ENCODE measurements around the gene RALGAPA2. TPM values are rescaled to one million over a fixed set of nuclear protein-coding genes. Genes with fewer than 3 reads are reported as not detected.
A peak's percentile ranks its signal among the peaks of the same experiment; 100 is the strongest.

Gene RALGAPA2
- polyA plus RNA-seq, 2 of the 4 experiments (the other 2 are of a cell fraction): 4.0 to 4.7 TPM

- no peak for TF ChIP-seq NPAS2 (CRISPR knock-in tag; IDR thresholded peaks at IDR 0.05; ENCODE audit: borderline replicate concordance)
Observed at GRCh38 chr20:20691477-20692235, 20.8 kb downstream of the RALGAPA2 start (continued).

- WGBS (ENCODE audit: missing lambda C conversion rate): 85% methylated on average over 8 of the region's 8 CpGs
- no peak for FAIRE-seq
Observed at GRCh38 chr20:20690676-20691476, 21.6 kb downstream of the RALGAPA2 start.

GRCh38 chr20:20687319-20687718 is 25.1 kb downstream of the RALGAPA2 start:
- Histone ChIP-seq H3K4me2 (no peak overlapping the region), H3K27ac (no peak overlapping the region), H3K4me3 (no peak overlapping the region), H3K4me1 (no peaks in the 10 kb centered on the region), H3K9me3 (no peaks in the 10 kb centered on the region)
- DNase-seq (ENCODE audit: low read depth in 1 of 2, low spot score in 1 of 2): no peak
- ChIA-PET POLR2A (no interaction called here), CTCF (no interaction called here)
- FAIRE-seq: no peak
- ATAC-seq: no peak
- TF ChIP-seq ATOH8 (CRISPR knock-in tag; IDR thresholded peaks at IDR 0.05; ENCODE audit: low read depth): no peak
- TF ChIP-seq MAFK (IDR thresholded peaks at IDR 0.05; ENCODE audit: partially characterized antibody): peak; percentile 25
- WGBS (ENCODE audit: missing lambda C conversion rate): 92% methylated on average over 5 of the region's 5 CpGs

More at GRCh38 chr20:20690676-20691476, 21.6 kb downstream of the RALGAPA2 start:
- CTCF ChIA-PET: no interaction called here
- ATAC-seq (no peak), DNase-seq (ENCODE audit: low read depth in 1 of 2, low spot score in 1 of 2) (no peak)
- no peaks in the 10 kb centered on the region for H3K4me1 ChIP-seq
- POLR2A ChIA-PET: no interaction called here
- no peak overlapping the region for H3K4me3 ChIP-seq
- no peak for TF ChIP-seq RAD21 (conservative IDR thresholded peaks at IDR 0.05 in 1 of 2, IDR thresholded peaks at IDR 0.05 in 1 of 2)
- TF ChIP-seq ZFP36 (IDR thresholded peaks at IDR 0.05; ENCODE audit: borderline replicate concordance, partially characterized antibody): no peak
- no peak for TF ChIP-seq HEYL (CRISPR knock-in tag; IDR thresholded peaks at IDR 0.05)
- no peak for TF ChIP-seq ZSCAN20 (CRISPR knock-in tag; IDR thresholded peaks at IDR 0.05)
- no peak for TF ChIP-seq ATOH8 (CRISPR knock-in tag; IDR thresholded peaks at IDR 0.05; ENCODE audit: low read depth)
- TF ChIP-seq CEBPB (IDR thresholded peaks at IDR 0.05): no peak
- TF ChIP-seq FOSL2 (IDR thresholded peaks at IDR 0.05): no peak
- no peak for TF ChIP-seq FOSL2 (CRISPR knock-in tag; IDR thresholded peaks at IDR 0.05)
- no peak for TF ChIP-seq NFE2L2 (conservative IDR thresholded peaks at IDR 0.05; ENCODE audit: low read length)
- no peak for TF ChIP-seq POLR2A (IDR thresholded peaks at IDR 0.05; ENCODE audit: low read length)
- no peak for TF ChIP-seq POLR2AphosphoS2 (conservative IDR thresholded peaks at IDR 0.05; ENCODE audit: low read length)
- TF ChIP-seq MYC (IDR thresholded peaks at IDR 0.05; ENCODE audit: borderline replicate concordance, low read length): no peak
- no peak for TF ChIP-seq KDM5A (IDR thresholded peaks at IDR 0.05)
- no peak for TF ChIP-seq CBX8 (IDR thresholded peaks at IDR 0.05)
- TF ChIP-seq GATA3 (IDR thresholded peaks at IDR 0.05; ENCODE audit: borderline replicate concordance): no peak
- no peaks in the 10 kb centered on the region for H3K9me3 ChIP-seq
- H3K4me2 ChIP-seq: no peak overlapping the region
- H3K27ac ChIP-seq: no peak overlapping the region

- H3K27ac ChIP-seq: no peak overlapping the region
- no peak overlapping the region for H3K4me3 ChIP-seq
- H3K4me1 ChIP-seq: no peaks in the 10 kb centered on the region
- H3K4me2 ChIP-seq: no peak overlapping the region
- ATAC-seq (no peak), FAIRE-seq (no peak), DNase-seq (ENCODE audit: low read depth in 1 of 2, low spot score in 1 of 2) (no peak)
- POLR2A ChIA-PET: no interaction called here
- no peaks in the 10 kb centered on the region for H3K9me3 ChIP-seq
- CTCF ChIA-PET: interaction anchor here (1.0 to 1.5 kb wide), 2 partner anchors 10 to 15 kb away, joined by 3 to 7 read pairs; no protein-coding TSS in a partner anchor
- 76% methylated on average over 3 of the region's 3 CpGs for WGBS (ENCODE audit: missing lambda C conversion rate)
- TF ChIP-seq EHMT2 (IDR thresholded peaks at IDR 0.05; ENCODE audit: low read depth) (no peak), RFX5 (IDR thresholded peaks at IDR 0.05) (no peak), JUNB (IDR thresholded peaks at IDR 0.05) (no peak), NR3C1 (IDR thresholded peaks at IDR 0.05) (no peak), TP53 (CRISPR knock-in tag; IDR thresholded peaks at IDR 0.05) (no peak), ZNF302 (CRISPR knock-in tag; IDR thresholded peaks at IDR 0.05) (no peak), ELK1 (IDR thresholded peaks at IDR 0.05; ENCODE audit: low read depth, low read length) (no peak), CBX2 (IDR thresholded peaks at IDR 0.05; ENCODE audit: borderline replicate concordance, low read depth) (no peak), HOXB5 (CRISPR knock-in tag; IDR thresholded peaks at IDR 0.05) (no peak), BHLHE40 (IDR thresholded peaks at IDR 0.05; ENCODE audit: low read depth, low read length) (no peak), JUN (IDR thresholded peaks at IDR 0.05) (no peak), POLR2AphosphoS2 (conservative IDR thresholded peaks at IDR 0.05; ENCODE audit: low read length) (no peak), CHD4 (IDR thresholded peaks at IDR 0.05; ENCODE audit: borderline replicate concordance) (no peak), CBX8 (IDR thresholded peaks at IDR 0.05) (no peak), PHF8 (IDR thresholded peaks at IDR 0.05; ENCODE audit: borderline replicate concordance, low read depth) (no peak), NPAS2 (CRISPR knock-in tag; IDR thresholded peaks at IDR 0.05; ENCODE audit: borderline replicate concordance) (no peak), ESRRA (IDR thresholded peaks at IDR 0.05; ENCODE audit: borderline replicate concordance, low read length) (no peak)
Observed at GRCh38 chr20:20685635-20686034, 26.8 kb downstream of the RALGAPA2 start.
